COLO668 (cell line): ENCODE measurements around the gene LEMD1.

Experiments
- DNase-seq: peaks from one replicate; lab custom pipeline; 2025; ENCODE audit not compliant: unreplicated experiment; lab: John Stamatoyannopoulos, UW

LEMD1 gene

GRCh38 chr1:205337481-205337880 lies 84.4 kb downstream of the LEMD1 start:
- no peak for DNase-seq

DNA sequence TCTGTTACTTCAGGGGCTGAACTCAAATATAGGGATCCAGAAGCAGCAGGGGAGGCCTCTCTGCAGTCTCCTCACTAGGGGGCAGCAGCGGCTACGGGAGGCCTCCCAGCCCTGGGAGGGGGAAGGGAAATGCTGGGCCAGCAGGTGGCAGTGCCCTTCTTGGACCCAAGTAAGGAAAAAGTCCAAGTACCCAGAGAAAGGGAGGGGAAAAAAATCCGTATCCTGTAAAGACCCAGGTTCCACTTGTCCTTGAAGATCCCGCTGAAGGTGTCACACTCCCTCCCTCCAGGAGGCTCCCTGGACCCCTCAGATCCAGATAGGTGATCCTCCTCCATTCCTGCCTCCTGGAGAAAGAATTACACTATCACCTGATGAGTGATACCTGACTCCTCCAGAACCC lies 86.2 kb downstream of the LEMD1 start:
- peak; percentile 89 for DNase-seq

GRCh38 chr1:205332015-205332791 lies 89.7 kb downstream of the LEMD1 start:
- DNase-seq: no peak
